DND-41 (cell line): ENCODE measurements around the gene TRIM63.

Experiments
- EZH2 ChIP-seq: IDR thresholded peaks from 3 replicates; pipeline ENCODE4 v1.6.1; 2012; ENCODE audit warnings: borderline replicate concordance, low read depth, mild to moderate bottlenecking, moderate library complexity, low read length, inconsistent platforms; ENCODE audit not compliant: severe bottlenecking
- TF ChIP-seq, protein P1 (sequence below): IDR thresholded peaks from 2 replicates; pipeline ENCODE4 v1.5.1; 2012; ENCODE audit warnings: borderline replicate concordance, low read length, moderate library complexity, mild to moderate bottlenecking; ENCODE audit not compliant: poor library complexity, severe bottlenecking; ENCODE audit errors: extremely low read depth

DNA sequence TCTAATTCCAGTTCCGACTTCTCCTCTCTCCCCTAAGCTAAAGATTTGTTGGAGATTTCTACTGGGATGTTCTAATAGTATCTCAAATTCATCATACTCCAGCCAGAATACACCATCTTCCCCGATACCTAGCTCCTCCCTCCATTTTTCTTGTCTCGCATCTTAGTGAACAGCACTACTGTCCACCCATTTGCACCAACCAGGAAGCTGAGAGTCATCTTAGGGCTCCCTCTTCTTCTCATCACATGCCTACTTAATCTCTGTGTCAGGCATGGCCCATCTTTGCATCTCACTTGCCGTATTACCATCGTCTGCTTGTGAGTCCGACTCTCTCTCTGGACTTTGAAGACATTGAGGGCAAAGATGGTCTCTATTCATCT is 3.5 kb upstream of the TRIM63 start:
- TF ChIP-seq, protein P1, sequence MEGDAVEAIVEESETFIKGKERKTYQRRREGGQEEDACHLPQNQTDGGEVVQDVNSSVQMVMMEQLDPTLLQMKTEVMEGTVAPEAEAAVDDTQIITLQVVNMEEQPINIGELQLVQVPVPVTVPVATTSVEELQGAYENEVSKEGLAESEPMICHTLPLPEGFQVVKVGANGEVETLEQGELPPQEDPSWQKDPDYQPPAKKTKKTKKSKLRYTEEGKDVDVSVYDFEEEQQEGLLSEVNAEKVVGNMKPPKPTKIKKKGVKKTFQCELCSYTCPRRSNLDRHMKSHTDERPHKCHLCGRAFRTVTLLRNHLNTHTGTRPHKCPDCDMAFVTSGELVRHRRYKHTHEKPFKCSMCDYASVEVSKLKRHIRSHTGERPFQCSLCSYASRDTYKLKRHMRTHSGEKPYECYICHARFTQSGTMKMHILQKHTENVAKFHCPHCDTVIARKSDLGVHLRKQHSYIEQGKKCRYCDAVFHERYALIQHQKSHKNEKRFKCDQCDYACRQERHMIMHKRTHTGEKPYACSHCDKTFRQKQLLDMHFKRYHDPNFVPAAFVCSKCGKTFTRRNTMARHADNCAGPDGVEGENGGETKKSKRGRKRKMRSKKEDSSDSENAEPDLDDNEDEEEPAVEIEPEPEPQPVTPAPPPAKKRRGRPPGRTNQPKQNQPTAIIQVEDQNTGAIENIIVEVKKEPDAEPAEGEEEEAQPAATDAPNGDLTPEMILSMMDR, result no peak
- no peak for TF ChIP-seq EZH2
